Caco-2 (cell line): Measurements from ENCODE around the gene RPL26. TPM values are rescaled to one million over a fixed set of nuclear protein-coding genes. Genes with fewer than 3 reads are reported as not detected.

Experiments
- BruUV-seq: library from RNA; stranded (reverse); fragments of 400-500 nt; replicated peaks from 2 replicates; lab custom pipeline; 2021; lab: Mats Ljungman, UMichigan
- CTCF ChIA-PET: fragments of 300-600 bp; sonication (Branson Sonifier 250); formaldehyde crosslinking; loops from one replicate; lab custom pipeline; 2022; ENCODE audit warnings: antibody characterized with exemption; lab: Charles Lee
- POLR2A ChIA-PET: fragments of 300-600 bp; sonication (Branson Sonifier 250); formaldehyde crosslinking; loops from one replicate; lab custom pipeline; 2022; ENCODE audit warnings: antibody characterized with exemption; lab: Charles Lee
- DNase-seq, 2 experiments: peaks; one replicate each; pipeline versions ENCODE4 v3.0.0 to v3.0.0-alpha.2; 2020 to 2022
- H3K27me3 ChIP-seq: replicated peaks from 2 replicates; pipeline ENCODE4 v1.6.0; 2011; ENCODE audit warnings: low read length; ENCODE audit not compliant: control insufficient read depth, insufficient read depth
- H3K36me3 ChIP-seq: 2 replicates; pipeline ENCODE4 v1.5.1; 2011; ENCODE audit warnings: low read length; ENCODE audit not compliant: control insufficient read depth, insufficient read depth
- H3K4me1 ChIP-seq: fragments of 250-450 bp; sonication (Bioruptor Pico); 2 replicates; pipeline ENCODE4 v1.5.1; 2020; ENCODE audit warnings: mild to moderate bottlenecking
- H3K4me3 ChIP-seq: 2 replicates; pipeline ENCODE4 v1.5.1; 2011; ENCODE audit warnings: low read depth, mild to moderate bottlenecking, control low read depth, low read length
- H3K9me3 ChIP-seq: fragments of 250-450 bp; sonication (Bioruptor Pico); 2 replicates; pipeline ENCODE4 v1.5.1; 2020; ENCODE audit warnings: mild to moderate bottlenecking, moderate library complexity
- H3K27ac Mint-ChIP-seq: one replicate; pipeline ENCODE4 v1.8.0; 2022; ENCODE audit warnings: mixed read lengths; ENCODE audit not compliant: unreplicated experiment
- H3K27me3 Mint-ChIP-seq: one replicate; pipeline ENCODE4 v1.8.0; 2022; ENCODE audit warnings: mixed read lengths; ENCODE audit not compliant: insufficient read depth, unreplicated experiment
- H3K36me3 Mint-ChIP-seq: one replicate; pipeline ENCODE4 v1.8.0; 2022; ENCODE audit warnings: mild to moderate bottlenecking, mixed read lengths; ENCODE audit not compliant: insufficient read depth, unreplicated experiment
- H3K4me1 Mint-ChIP-seq: one replicate; pipeline ENCODE4 v1.8.0; 2022; ENCODE audit warnings: low read depth, mixed read lengths; ENCODE audit not compliant: unreplicated experiment
- H3K4me3 Mint-ChIP-seq: one replicate; pipeline ENCODE4 v1.8.0; 2022; ENCODE audit warnings: mild to moderate bottlenecking, moderate library complexity, mixed read lengths; ENCODE audit not compliant: unreplicated experiment
- H3K9me3 Mint-ChIP-seq: one replicate; pipeline ENCODE4 v1.8.0; 2022; ENCODE audit warnings: mixed read lengths; ENCODE audit not compliant: unreplicated experiment
- intact Hi-C: fragments of 100-400 bp; cut with micrococcal nuclease; formaldehyde crosslinking; loops from one replicate; pipeline ENCODE4 v1.10.0; 2022; ENCODE audit not compliant: unreplicated experiment
- total RNA-seq: library from RNA; stranded (reverse); gene quantifications from 2 replicates; pipeline ENCODE4 v1.2.3, GENCODE V29; 2022
- TF ChIP-seq, protein P1 (sequence below), 2 experiments: fragments of 200-600 bp in 1 of 2; IDR thresholded peaks; 1 replicate in 1 of 2; 2 replicates in 1 of 2; pipeline versions ENCODE4 v1.5.1 to v1.8.0; 2011 to 2022; ENCODE audit warnings: antibody characterized with exemption in 1 of 2, control low read depth in 1 of 2, inconsistent platforms in 1 of 2, low read depth in 1 of 2, low read length in 1 of 2, mild to moderate bottlenecking in 1 of 2, moderate library complexity in 1 of 2; ENCODE audit not compliant: insufficient read depth in 1 of 2, severe bottlenecking in 1 of 2, unreplicated experiment in 1 of 2

The RPL26 gene
- total RNA-seq, 1 experiment from 2014 or later, result 999 TPM

- H3K4me3 Mint-ChIP-seq, result no peak overlapping the region
- no peaks in the 10 kb centered on the region for H3K9me3 ChIP-seq
- intact Hi-C loops, result loop anchor here (10.0 kb wide), 1 partner anchor 331 kb away; the partner anchor contains the start of gene CCDC42
- no peak overlapping the region for H3K27ac Mint-ChIP-seq
- no peaks in the 10 kb centered on the region for H3K36me3 ChIP-seq
- POLR2A ChIA-PET, result no interaction called here
- no peaks in the 10 kb centered on the region for H3K4me1 Mint-ChIP-seq
- H3K27me3 Mint-ChIP-seq, result peaks cover 4% of the 10 kb centered on the region
- DNase-seq, result no peak
- no peak overlapping the region for H3K4me3 ChIP-seq
- H3K4me1 ChIP-seq, result no peaks in the 10 kb centered on the region
- H3K9me3 Mint-ChIP-seq, result no peaks in the 10 kb centered on the region
- no TSS peak for BruUV-seq
- TF ChIP-seq, protein P1, sequence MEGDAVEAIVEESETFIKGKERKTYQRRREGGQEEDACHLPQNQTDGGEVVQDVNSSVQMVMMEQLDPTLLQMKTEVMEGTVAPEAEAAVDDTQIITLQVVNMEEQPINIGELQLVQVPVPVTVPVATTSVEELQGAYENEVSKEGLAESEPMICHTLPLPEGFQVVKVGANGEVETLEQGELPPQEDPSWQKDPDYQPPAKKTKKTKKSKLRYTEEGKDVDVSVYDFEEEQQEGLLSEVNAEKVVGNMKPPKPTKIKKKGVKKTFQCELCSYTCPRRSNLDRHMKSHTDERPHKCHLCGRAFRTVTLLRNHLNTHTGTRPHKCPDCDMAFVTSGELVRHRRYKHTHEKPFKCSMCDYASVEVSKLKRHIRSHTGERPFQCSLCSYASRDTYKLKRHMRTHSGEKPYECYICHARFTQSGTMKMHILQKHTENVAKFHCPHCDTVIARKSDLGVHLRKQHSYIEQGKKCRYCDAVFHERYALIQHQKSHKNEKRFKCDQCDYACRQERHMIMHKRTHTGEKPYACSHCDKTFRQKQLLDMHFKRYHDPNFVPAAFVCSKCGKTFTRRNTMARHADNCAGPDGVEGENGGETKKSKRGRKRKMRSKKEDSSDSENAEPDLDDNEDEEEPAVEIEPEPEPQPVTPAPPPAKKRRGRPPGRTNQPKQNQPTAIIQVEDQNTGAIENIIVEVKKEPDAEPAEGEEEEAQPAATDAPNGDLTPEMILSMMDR (IDR thresholded peaks at IDR 0.05; ENCODE audit: insufficient read depth in 1 of 2, low read depth in 1 of 2, low read length in 1 of 2, severe bottlenecking in 1 of 2, unreplicated experiment in 1 of 2), result no peak
- H3K36me3 Mint-ChIP-seq, result peaks cover 5% of the 10 kb centered on the region
- no peaks in the 10 kb centered on the region for H3K27me3 ChIP-seq
- CTCF ChIA-PET, result no interaction called here
These were observed 30.9 kb upstream of the RPL26 start for GRCh38 chr17:8413938-8414337.

- Mint-ChIP-seq H3K27ac (no peak overlapping the region), H3K4me1 (no peaks in the 10 kb centered on the region), H3K27me3 (peaks cover 4% of the 10 kb centered on the region), H3K4me3 (no peak overlapping the region), H3K36me3 (peaks cover 5% of the 10 kb centered on the region), H3K9me3 (no peaks in the 10 kb centered on the region)
- Histone ChIP-seq H3K4me1 (no peaks in the 10 kb centered on the region), H3K27me3 (no peaks in the 10 kb centered on the region), H3K4me3 (no peak overlapping the region), H3K36me3 (no peaks in the 10 kb centered on the region), H3K9me3 (no peaks in the 10 kb centered on the region)
- POLR2A ChIA-PET, result no interaction called here
- no TSS peak for BruUV-seq
- TF ChIP-seq, protein P1 (IDR thresholded peaks at IDR 0.05; ENCODE audit: insufficient read depth in 1 of 2, low read depth in 1 of 2, low read length in 1 of 2, severe bottlenecking in 1 of 2, unreplicated experiment in 1 of 2), result no peak
- DNase-seq, result no peak
- intact Hi-C loops, result loop anchor here (10.0 kb wide), 1 partner anchor 331 kb away; the partner anchor contains the start of gene CCDC42
- CTCF ChIA-PET, result no interaction called here
These were observed 30.3 kb upstream of the RPL26 start for GRCh38 chr17:8413328-8413727.

DNA sequence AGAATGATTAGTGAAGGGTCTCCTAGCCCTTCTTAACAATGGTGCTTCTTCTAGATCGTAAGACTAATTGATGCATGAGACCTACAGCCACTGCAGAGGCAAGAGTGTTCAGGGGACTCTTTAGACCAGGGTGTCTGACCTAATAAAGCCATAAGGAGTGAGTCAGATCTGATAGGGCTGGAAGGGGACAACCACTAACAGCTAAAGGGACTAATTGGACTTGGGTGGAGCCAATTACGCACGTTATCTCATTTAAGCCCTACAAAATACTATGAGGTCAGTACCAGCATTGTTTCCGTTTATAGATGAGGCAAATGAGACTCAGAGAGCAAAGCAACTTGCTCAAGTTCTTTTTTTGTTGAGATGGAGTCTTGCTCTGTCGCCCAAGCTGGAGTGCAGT, 29.1 kb upstream of the RPL26 start:
- Histone ChIP-seq H3K36me3 (no peaks in the 10 kb centered on the region), H3K9me3 (no peaks in the 10 kb centered on the region), H3K27me3 (no peaks in the 10 kb centered on the region), H3K4me3 (no peak overlapping the region), H3K4me1 (no peaks in the 10 kb centered on the region)
- intact Hi-C loops, result loop anchor here (10.0 kb wide), 1 partner anchor 333 kb away; the partner anchor contains the start of gene CCDC42
- Mint-ChIP-seq H3K36me3 (peaks cover 5% of the 10 kb centered on the region), H3K27ac (no peak overlapping the region), H3K4me3 (no peak overlapping the region), H3K4me1 (no peaks in the 10 kb centered on the region), H3K27me3 (peaks cover 4% of the 10 kb centered on the region), H3K9me3 (no peaks in the 10 kb centered on the region)
- POLR2A ChIA-PET, result no interaction called here
- CTCF ChIA-PET, result no interaction called here
- no TSS peak for BruUV-seq
- DNase-seq, result no peak
- TF ChIP-seq, protein P1 (IDR thresholded peaks at IDR 0.05; ENCODE audit: insufficient read depth in 1 of 2, low read depth in 1 of 2, low read length in 1 of 2, severe bottlenecking in 1 of 2, unreplicated experiment in 1 of 2), result no peak
